Measurements from ENCODE around the gene SLC16A6.
"Not testable (repeated sequence)": the region's sequence is repeated elsewhere in the genome, so short reads cannot be mapped to it uniquely, and the experiment has no call there.

SLC16A6 gene

GRCh38 chr17:68290955-68291835 is at the start of gene SLC16A6, which contains the start of gene ARSG:
SLC16A6 (minus strand) TSS chr17:68291127; CDS start chr17:68278320, 12,807 bp downstream.
ARSG (plus strand) TSS chr17:68291495; CDS start chr17:68307494, 15,999 bp downstream.
- peak; percentile 70 for DNase-seq (ENCODE audit: low spot score)

GRCh38 chr17:68334393-68334792 is 43.5 kb upstream of the SLC16A6 start:
- DNase-seq (ENCODE audit: low spot score) = no peak

GRCh38 chr17:68331932-68332331 is 41.0 kb upstream of the SLC16A6 start:
- not testable (repeated sequence) for DNase-seq (ENCODE audit: low spot score)

- DNase-seq (ENCODE audit: low spot score) = no peak
Measured at GRCh38 chr17:68329331-68329730, 38.4 kb upstream of the SLC16A6 start.

GRCh38 chr17:68328676-68329075 is 37.7 kb upstream of the SLC16A6 start:
- DNase-seq (ENCODE audit: low spot score) = no peak

- DNase-seq (ENCODE audit: low spot score) = no peak
Measured at GRCh38 chr17:68327823-68328557, 37.1 kb upstream of the SLC16A6 start.

- DNase-seq (ENCODE audit: low spot score) = no peak
Measured at GRCh38 chr17:68326681-68327080, 35.8 kb upstream of the SLC16A6 start.

- DNase-seq (ENCODE audit: low spot score) = no peak
Measured at GRCh38 chr17:68325961-68326360, 35.0 kb upstream of the SLC16A6 start.

- DNase-seq (ENCODE audit: low spot score) = no peak
Measured at GRCh38 chr17:68324654-68325336, 33.9 kb upstream of the SLC16A6 start.

- no peak for DNase-seq (ENCODE audit: low spot score)
Measured at GRCh38 chr17:68324114-68324513, 33.2 kb upstream of the SLC16A6 start.

- no peak for DNase-seq (ENCODE audit: low spot score)
Measured at GRCh38 chr17:68322630-68323029, 31.7 kb upstream of the SLC16A6 start.

GRCh38 chr17:68321556-68321954 is 30.6 kb upstream of the SLC16A6 start:
- no peak for DNase-seq (ENCODE audit: low spot score)

GRCh38 chr17:68320943-68321555 is 30.1 kb upstream of the SLC16A6 start:
- DNase-seq (ENCODE audit: low spot score) = no peak

GRCh38 chr17:68320311-68320865 is 29.5 kb upstream of the SLC16A6 start:
- no peak for DNase-seq (ENCODE audit: low spot score)

- DNase-seq (ENCODE audit: low spot score) = no peak
Measured at GRCh38 chr17:68319410-68320162, 28.7 kb upstream of the SLC16A6 start.

GRCh38 chr17:68318103-68318991 is 27.4 kb upstream of the SLC16A6 start:
- DNase-seq (ENCODE audit: low spot score) = no peak

GRCh38 chr17:68317458-68317857 is 26.5 kb upstream of the SLC16A6 start:
- no peak for DNase-seq (ENCODE audit: low spot score)

GRCh38 chr17:68315930-68316329 is 25.0 kb upstream of the SLC16A6 start:
- no peak for DNase-seq (ENCODE audit: low spot score)

GRCh38 chr17:68314916-68315535 is 24.1 kb upstream of the SLC16A6 start:
- DNase-seq (ENCODE audit: low spot score) = no peak

All from LoVo (cell line).